Calu3 (cell line): ENCODE results near the gene TPM1. TPM values are rescaled to one million over a fixed set of nuclear protein-coding genes. Genes with fewer than 3 reads are reported as not detected.

ENCODE experiments used
- BruUV-seq: library from RNA; stranded (reverse); fragments of 400-500 nt; replicated peaks from 2 replicates; lab custom pipeline; 2021; lab: Mats Ljungman, UMichigan
- CTCF ChIA-PET: fragments of 300-600 bp; sonication (Branson Sonifier 250); formaldehyde crosslinking; loops from one replicate; lab custom pipeline; 2022; ENCODE audit warnings: antibody characterized with exemption; lab: Charles Lee
- DNase-seq: peaks from one replicate; pipeline ENCODE4 v3.0.0; 2022
- H3K27ac Mint-ChIP-seq: one replicate; pipeline ENCODE4 v1.8.0; 2022; ENCODE audit warnings: mixed read lengths; ENCODE audit not compliant: unreplicated experiment
- H3K27me3 Mint-ChIP-seq: one replicate; pipeline ENCODE4 v1.8.0; 2022; ENCODE audit warnings: mixed read lengths; ENCODE audit not compliant: unreplicated experiment
- H3K36me3 Mint-ChIP-seq: one replicate; pipeline ENCODE4 v1.8.0; 2022; ENCODE audit warnings: mild to moderate bottlenecking, moderate library complexity, mixed read lengths; ENCODE audit not compliant: insufficient read depth, unreplicated experiment
- H3K4me1 Mint-ChIP-seq: one replicate; pipeline ENCODE4 v1.8.0; 2022; ENCODE audit warnings: mild to moderate bottlenecking, low read depth, mixed read lengths; ENCODE audit not compliant: unreplicated experiment
- H3K4me3 Mint-ChIP-seq: one replicate; pipeline ENCODE4 v1.8.0; 2022; ENCODE audit warnings: mild to moderate bottlenecking, low read depth, moderate library complexity, mixed read lengths; ENCODE audit not compliant: unreplicated experiment
- H3K9me3 Mint-ChIP-seq: one replicate; pipeline ENCODE4 v1.8.0; 2022; ENCODE audit warnings: low read depth, mixed read lengths; ENCODE audit not compliant: unreplicated experiment
- intact Hi-C: fragments of 100-400 bp; cut with micrococcal nuclease; formaldehyde crosslinking; loops from one replicate; pipeline ENCODE4 v1.10.0; 2022; ENCODE audit not compliant: unreplicated experiment
- total RNA-seq: library from RNA; stranded (reverse); gene quantifications from 2 replicates; pipeline ENCODE4 v1.2.3, GENCODE V29; 2022
- TF ChIP-seq, protein P1 (sequence below): fragments of 200-600 bp; IDR thresholded peaks from one replicate; pipeline ENCODE4 v1.8.0; 2022; ENCODE audit warnings: antibody characterized with exemption; ENCODE audit not compliant: unreplicated experiment

TPM1 gene
- total RNA-seq, 1 experiment from 2014 or later = 1,158 TPM

GRCh38 chr15:63047792-63048114 lies 5.2 kb downstream of the TPM1 start:
- intact Hi-C loops = loop anchor here (1.0 kb wide), 1 partner anchor 265 kb away; no protein-coding TSS in a partner anchor
- peaks cover 100% of the 10 kb centered on the region for H3K36me3 Mint-ChIP-seq
- H3K9me3 Mint-ChIP-seq = no peaks in the 10 kb centered on the region
- peaks cover 71% of the 10 kb centered on the region for H3K4me1 Mint-ChIP-seq
- H3K4me3 Mint-ChIP-seq = peak overlapping the region; percentile 98
- TF ChIP-seq, protein P1, sequence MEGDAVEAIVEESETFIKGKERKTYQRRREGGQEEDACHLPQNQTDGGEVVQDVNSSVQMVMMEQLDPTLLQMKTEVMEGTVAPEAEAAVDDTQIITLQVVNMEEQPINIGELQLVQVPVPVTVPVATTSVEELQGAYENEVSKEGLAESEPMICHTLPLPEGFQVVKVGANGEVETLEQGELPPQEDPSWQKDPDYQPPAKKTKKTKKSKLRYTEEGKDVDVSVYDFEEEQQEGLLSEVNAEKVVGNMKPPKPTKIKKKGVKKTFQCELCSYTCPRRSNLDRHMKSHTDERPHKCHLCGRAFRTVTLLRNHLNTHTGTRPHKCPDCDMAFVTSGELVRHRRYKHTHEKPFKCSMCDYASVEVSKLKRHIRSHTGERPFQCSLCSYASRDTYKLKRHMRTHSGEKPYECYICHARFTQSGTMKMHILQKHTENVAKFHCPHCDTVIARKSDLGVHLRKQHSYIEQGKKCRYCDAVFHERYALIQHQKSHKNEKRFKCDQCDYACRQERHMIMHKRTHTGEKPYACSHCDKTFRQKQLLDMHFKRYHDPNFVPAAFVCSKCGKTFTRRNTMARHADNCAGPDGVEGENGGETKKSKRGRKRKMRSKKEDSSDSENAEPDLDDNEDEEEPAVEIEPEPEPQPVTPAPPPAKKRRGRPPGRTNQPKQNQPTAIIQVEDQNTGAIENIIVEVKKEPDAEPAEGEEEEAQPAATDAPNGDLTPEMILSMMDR = no peak
- H3K27me3 Mint-ChIP-seq = no peaks in the 10 kb centered on the region
- no TSS peak for BruUV-seq
- no peak for DNase-seq
- CTCF ChIA-PET = interaction anchor here (0.7 to 2.7 kb wide), 12 partner anchors 32 to 656 kb away, joined by 3 to 34 read pairs (median 4); no protein-coding TSS in a partner anchor
- H3K27ac Mint-ChIP-seq = peak overlapping the region; percentile 77

GRCh38 chr15:63048115-63048775 lies 5.7 kb downstream of the TPM1 start:
- Mint-ChIP-seq H3K4me3 (peak overlapping the region; percentile 98), H3K27me3 (no peaks in the 10 kb centered on the region), H3K36me3 (peaks cover 100% of the 10 kb centered on the region), H3K9me3 (no peaks in the 10 kb centered on the region), H3K27ac (peak overlapping the region; percentile 77), H3K4me1 (peaks cover 76% of the 10 kb centered on the region)
- intact Hi-C loops = loop anchor here (1.0 kb wide), 1 partner anchor 266 kb away; no protein-coding TSS in a partner anchor
- DNase-seq = peak; percentile 99
- BruUV-seq = no TSS peak
- TF ChIP-seq, protein P1 = peak; percentile 91
- CTCF ChIA-PET = interaction anchor here (0.6 to 2.7 kb wide), 14 partner anchors 33 to 656 kb away, joined by 3 to 34 read pairs (median 4); no protein-coding TSS in a partner anchor

GRCh38 chr15:63048776-63049665 lies 6.5 kb downstream of the TPM1 start:
- peak overlapping the region; percentile 98 for H3K4me3 Mint-ChIP-seq
- TF ChIP-seq, protein P1 = no peak
- no TSS peak for BruUV-seq
- CTCF ChIA-PET = interaction anchor here (0.6 to 2.7 kb wide), 9 partner anchors 34 to 307 kb away, joined by 3 to 34 read pairs (median 4); no protein-coding TSS in a partner anchor
- H3K9me3 Mint-ChIP-seq = no peaks in the 10 kb centered on the region
- peaks cover 100% of the 10 kb centered on the region for H3K36me3 Mint-ChIP-seq
- peak overlapping the region; percentile 77 for H3K27ac Mint-ChIP-seq
- peaks cover 83% of the 10 kb centered on the region for H3K4me1 Mint-ChIP-seq
- peak; percentile 74 for DNase-seq
- intact Hi-C loops = loop anchor here (1.0 kb wide), 1 partner anchor 267 kb away; no protein-coding TSS in a partner anchor
- no peaks in the 10 kb centered on the region for H3K27me3 Mint-ChIP-seq

GRCh38 chr15:63049783-63050371 lies 7.3 kb downstream of the TPM1 start:
- CTCF ChIA-PET = interaction anchor here (1.2 kb wide), 1 partner anchor 44 kb away, joined by 3 read pairs; no protein-coding TSS in a partner anchor
- peaks cover 100% of the 10 kb centered on the region for H3K36me3 Mint-ChIP-seq
- H3K4me1 Mint-ChIP-seq = peaks cover 92% of the 10 kb centered on the region
- H3K9me3 Mint-ChIP-seq = no peaks in the 10 kb centered on the region
- H3K27me3 Mint-ChIP-seq = no peaks in the 10 kb centered on the region
- intact Hi-C loops = loop anchor here (2.0 to 5.0 kb wide), 3 partner anchors 43 to 199 kb away; partner anchors contain the start of gene RPS27L
- peak overlapping the region; percentile 77 for H3K27ac Mint-ChIP-seq
- no peak for DNase-seq
- peak overlapping the region; percentile 98 for H3K4me3 Mint-ChIP-seq
- TF ChIP-seq, protein P1 = no peak
- BruUV-seq = no TSS peak
